HG03060 (cell line): ENCODE data around the gene LPP.

Experiments
- ATAC-seq: cut with Tn5 transposase; IDR thresholded peaks from one replicate; pipeline ENCODE4 v1.9.1; 2021; ENCODE audit warnings: low read depth, moderate number of reproducible peaks; ENCODE audit not compliant: unreplicated experiment

The LPP gene

GRCh38 chr3:188558343-188559071 lies 404.6 kb downstream of the LPP start:
- no peak for ATAC-seq

GRCh38 chr3:188559072-188559429 lies 405.1 kb downstream of the LPP start:
- no peak for ATAC-seq

- no peak for ATAC-seq
These were observed 405.9 kb downstream of the LPP start for GRCh38 chr3:188559856-188560255.

GRCh38 chr3:188562144-188562543 lies 408.2 kb downstream of the LPP start:
- no peak for ATAC-seq

- ATAC-seq, result no peak
These were observed 413.7 kb downstream of the LPP start for GRCh38 chr3:188567478-188568195.

- ATAC-seq, result no peak
These were observed 414.8 kb downstream of the LPP start for GRCh38 chr3:188568736-188569135.

GRCh38 chr3:188571531-188572095 lies 417.7 kb downstream of the LPP start:
- ATAC-seq, result no peak

GRCh38 chr3:188573291-188573940 lies 419.5 kb downstream of the LPP start:
- no peak for ATAC-seq

- ATAC-seq, result no peak
These were observed 420.0 kb downstream of the LPP start for GRCh38 chr3:188573956-188574355.

GRCh38 chr3:188574885-188575284 lies 420.9 kb downstream of the LPP start:
- no peak for ATAC-seq

GRCh38 chr3:188575501-188575900 lies 421.5 kb downstream of the LPP start:
- ATAC-seq, result no peak

GRCh38 chr3:188577539-188577938 lies 423.6 kb downstream of the LPP start:
- no peak for ATAC-seq

GRCh38 chr3:188578576-188579363 lies 424.8 kb downstream of the LPP start:
- ATAC-seq, result no peak

- no peak for ATAC-seq
These were observed 426.3 kb downstream of the LPP start for GRCh38 chr3:188580223-188580622.

GRCh38 chr3:188580659-188581058 lies 426.7 kb downstream of the LPP start:
- ATAC-seq, result no peak

- no peak for ATAC-seq
These were observed 427.4 kb downstream of the LPP start for GRCh38 chr3:188581365-188581764.

- ATAC-seq, result no peak
These were observed 427.8 kb downstream of the LPP start for GRCh38 chr3:188581792-188582191.

- no peak for ATAC-seq
These were observed 429.6 kb downstream of the LPP start for GRCh38 chr3:188583341-188584161.

- no peak for ATAC-seq
These were observed 430.2 kb downstream of the LPP start for GRCh38 chr3:188584162-188584529.
